GM18868 (cell line): ENCODE results near the gene RBMS3.

Source experiments
- ATAC-seq: cut with Tn5 transposase; IDR thresholded peaks from one replicate; pipeline ENCODE4 v1.9.1; 2021; ENCODE audit warnings: mild to moderate bottlenecking, moderate library complexity; ENCODE audit not compliant: unreplicated experiment

The RBMS3 gene

DNA sequence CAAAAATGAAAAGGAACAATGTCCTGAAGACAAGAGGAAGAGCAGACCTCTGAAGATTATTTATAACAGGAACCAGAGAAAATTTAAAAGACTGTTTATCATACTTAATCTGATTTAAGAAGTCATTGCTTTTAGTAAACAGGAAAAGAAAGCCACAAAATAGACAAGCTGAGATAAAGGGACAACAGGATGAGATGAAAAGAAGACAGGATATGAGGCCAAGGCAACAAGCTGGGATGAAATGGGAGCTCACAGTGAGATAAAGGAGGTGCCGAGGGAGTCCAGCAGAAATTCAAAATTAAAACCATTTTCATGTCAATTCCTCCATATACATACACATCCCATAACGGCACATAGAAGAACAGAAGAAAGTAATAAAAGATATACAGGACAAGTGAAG lies 277.0 kb downstream of the RBMS3 start:
- no peak for ATAC-seq

GRCh38 chr3:29559741-29560465 lies 279.0 kb downstream of the RBMS3 start:
- ATAC-seq: no peak

DNA sequence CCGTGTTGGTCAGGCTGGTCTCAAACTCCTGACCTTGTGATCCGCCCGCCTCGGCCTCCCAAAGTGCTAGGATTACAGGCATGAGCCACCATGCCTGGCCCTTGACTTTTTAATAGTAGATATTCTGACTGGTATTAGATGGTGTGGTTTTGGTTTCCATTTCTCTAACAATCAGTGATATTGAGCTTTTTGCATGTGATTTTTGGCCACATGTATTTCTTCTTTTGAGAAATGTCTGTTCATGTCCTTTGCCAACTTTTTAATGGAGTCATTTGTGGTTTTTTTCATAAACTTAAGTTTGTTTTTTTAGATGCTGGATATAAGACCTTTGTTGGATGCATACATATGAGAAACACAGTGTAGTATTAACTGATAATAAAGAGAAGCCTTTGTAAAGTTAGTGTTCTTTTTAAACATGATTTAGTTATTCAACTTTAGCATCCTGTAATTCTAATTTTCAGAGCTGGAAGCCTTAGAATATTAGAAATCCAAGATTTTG lies 280.8 kb downstream of the RBMS3 start:
- no peak for ATAC-seq

DNA sequence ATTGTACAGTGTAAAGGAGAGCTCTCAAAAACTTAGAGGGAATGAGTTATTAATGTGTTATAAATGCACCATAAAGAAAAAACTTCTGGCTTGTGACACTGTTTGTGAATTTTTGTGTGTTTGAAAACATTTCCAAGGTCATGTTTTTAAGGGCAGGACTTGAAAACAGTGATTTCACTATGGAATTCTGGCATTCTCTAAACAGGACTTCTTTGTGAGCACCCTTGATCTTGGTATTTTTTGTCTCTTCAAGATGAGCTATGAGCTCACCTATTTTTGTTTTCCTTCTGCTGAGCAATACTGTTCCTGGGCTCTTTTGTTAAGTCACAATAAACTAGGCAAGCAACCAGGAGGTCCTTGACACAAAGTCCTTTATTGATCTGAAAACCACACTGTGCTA lies 284.4 kb downstream of the RBMS3 start:
- no peak for ATAC-seq

GRCh38 chr3:29567501-29567900 lies 286.6 kb downstream of the RBMS3 start:
- no peak for ATAC-seq

- ATAC-seq: no peak
These were observed 287.5 kb downstream of the RBMS3 start for GRCh38 chr3:29568355-29568754.

DNA sequence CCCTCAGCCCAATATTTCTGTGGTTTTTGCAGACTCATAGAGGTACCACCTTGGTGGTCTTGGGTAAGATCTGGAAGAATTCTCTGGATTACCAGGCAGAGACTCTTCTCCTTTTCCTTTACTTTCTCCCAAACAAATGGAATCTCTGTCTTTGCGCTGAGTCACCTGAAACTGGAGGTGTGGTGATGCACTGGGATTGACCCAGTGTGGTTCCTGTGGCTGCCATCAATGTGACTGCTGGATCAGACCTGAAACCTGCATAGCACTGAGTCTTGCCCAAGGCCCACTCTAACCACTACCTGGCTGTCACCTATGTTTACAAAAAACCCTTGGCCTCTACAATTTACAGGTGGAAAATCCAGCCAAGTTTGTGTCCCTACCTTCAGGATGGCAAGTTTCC lies 295.3 kb downstream of the RBMS3 start:
- no peak for ATAC-seq

GRCh38 chr3:29576675-29577074 lies 295.8 kb downstream of the RBMS3 start:
- ATAC-seq: no peak

DNA sequence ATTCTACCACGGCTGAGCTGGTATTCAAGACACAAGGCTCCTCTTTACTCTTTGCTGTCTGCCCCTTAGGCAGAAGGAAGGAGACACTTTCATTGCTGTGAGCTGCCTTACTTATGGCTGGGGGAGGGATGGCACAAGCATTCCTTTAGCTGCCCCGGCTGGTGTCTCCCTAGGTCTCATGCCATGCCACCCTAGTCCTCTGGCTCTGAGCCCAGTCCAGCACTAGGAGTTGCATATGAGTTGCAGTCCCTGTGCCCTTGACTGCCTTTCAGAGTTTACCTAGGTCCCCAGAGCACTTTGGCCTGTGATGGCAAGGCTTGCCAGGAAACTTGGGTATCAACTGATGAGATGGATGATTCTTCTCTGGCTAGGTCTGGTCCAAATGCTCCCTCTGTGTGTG lies 296.4 kb downstream of the RBMS3 start:
- no peak for ATAC-seq

GRCh38 chr3:29581311-29581710 lies 300.4 kb downstream of the RBMS3 start:
- ATAC-seq: no peak

DNA sequence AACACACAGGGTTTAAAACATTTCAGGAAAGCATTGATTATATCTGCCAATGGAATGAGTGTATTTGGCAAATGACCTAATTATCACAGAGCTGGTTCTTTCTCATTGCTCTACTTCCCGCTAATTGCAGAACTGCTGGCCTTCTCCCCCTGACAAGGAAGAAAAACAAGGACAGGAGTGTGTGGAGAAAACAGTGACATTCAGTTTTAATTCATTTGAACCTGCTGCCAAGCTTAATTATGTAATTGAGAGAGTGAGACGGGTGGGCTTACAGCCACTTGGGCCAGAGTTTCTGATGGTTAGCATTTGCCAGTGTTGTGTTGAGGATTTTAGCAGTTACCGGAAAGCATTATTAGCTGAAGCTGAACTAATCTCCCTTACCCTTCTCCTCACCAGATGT lies 301.4 kb downstream of the RBMS3 start:
- ATAC-seq: no peak

DNA sequence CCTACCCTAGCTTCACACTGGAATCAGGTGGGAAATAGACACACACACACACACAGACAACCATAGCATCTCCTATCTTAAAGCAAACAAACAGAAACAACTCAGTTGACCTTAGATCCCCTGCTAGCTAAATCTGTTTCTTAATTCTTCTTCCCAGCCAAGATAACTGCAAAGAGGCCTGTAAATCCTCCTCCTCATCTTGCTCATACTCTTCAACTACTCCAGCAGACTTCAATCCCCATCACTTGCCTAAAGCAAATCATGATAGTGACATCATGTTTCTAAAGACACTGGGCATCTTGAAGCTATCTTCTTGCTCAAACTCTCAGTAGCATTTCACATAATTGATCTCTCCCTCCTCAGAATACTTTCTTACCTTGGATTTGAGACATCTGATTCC lies 303.0 kb downstream of the RBMS3 start:
- no peak for ATAC-seq

DNA sequence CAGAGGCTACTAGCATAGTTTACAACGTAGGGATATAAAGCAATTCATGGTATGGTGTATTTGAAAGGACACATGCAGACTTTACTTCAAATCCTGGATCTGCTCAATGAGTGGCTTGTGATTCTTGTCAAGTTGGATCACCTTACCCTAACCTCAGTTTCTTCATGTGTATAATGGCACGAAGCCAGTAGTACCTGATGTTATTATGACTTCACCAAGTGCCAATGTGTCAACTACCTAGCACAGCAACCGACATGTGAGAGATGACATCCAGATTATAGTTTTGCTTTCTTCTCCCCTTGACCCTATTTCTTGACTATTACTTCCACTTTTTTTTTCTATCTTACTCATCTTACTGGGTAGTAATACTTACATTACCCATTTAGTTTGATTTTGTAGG lies 304.5 kb downstream of the RBMS3 start:
- no peak for ATAC-seq

- ATAC-seq: no peak
These were observed 306.5 kb downstream of the RBMS3 start for GRCh38 chr3:29587340-29587739.

GRCh38 chr3:29590012-29590411 lies 309.1 kb downstream of the RBMS3 start:
- ATAC-seq: no peak

GRCh38 chr3:29590461-29590860 lies 309.6 kb downstream of the RBMS3 start:
- ATAC-seq: no peak

- ATAC-seq: no peak
These were observed 310.7 kb downstream of the RBMS3 start for GRCh38 chr3:29591579-29591978.

DNA sequence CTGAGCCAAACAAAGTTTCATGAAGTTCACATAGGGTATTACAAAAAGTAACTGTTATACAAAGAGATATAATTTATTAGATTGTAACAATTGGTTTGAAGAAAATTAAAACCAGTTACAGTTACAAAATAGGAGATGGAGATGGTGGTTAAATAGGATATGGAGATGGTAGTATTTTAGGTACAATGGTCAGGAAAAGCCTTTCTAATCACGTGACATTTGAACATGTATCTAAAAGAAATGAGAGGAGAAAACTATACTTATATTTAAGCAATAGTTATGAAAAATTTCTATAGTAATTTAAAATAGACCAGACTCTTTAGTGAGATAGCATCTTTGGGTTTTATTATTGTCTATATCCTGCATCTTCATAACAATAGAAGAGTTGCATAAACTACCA lies 312.9 kb downstream of the RBMS3 start:
- ATAC-seq: no peak

DNA sequence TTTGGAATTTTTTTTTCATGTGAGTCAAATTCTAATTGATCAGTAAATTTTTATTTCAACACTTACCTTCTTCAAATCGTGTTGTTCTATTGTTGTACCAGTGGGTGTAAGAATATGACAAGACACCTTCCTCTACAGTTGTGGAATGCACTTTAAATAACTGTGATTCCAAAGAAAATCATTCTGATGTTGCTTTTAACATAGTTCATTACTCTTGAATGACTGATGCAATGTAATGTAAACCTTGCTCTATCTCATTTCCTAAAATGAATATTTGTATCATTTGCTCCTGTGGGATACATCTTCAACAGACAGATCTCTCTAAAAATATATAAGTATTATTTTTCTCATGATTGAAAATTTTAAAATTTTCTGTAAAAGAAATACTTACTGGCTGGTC lies 313.4 kb downstream of the RBMS3 start:
- ATAC-seq: no peak

DNA sequence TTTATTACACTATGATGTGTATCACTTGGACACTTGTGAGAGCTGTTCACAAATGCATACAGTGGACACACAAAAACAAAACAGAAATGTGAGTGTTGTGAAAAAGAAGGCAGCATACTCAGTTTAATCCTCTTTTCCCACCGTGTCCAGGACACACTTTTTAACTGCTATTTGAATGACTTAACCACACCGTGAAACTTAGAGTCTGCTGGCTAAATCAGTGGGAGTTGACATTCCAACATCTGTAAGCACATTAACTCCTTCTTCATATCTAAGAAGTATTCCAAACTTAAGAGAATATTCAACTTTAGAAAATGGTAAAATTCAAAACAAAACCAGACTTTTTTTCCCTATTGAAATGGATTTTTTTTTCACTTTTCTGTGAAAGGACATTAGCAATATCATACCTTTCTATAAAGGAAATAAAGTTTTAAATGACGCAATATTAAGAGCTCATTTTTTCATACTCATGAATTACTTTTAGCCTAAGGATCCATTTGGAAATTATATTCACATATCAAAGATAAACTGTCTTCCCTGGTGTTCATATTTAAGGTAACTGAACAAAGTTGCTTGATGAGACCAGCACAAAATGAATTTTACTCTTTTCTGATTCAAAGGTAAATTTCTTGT lies 316.6 kb downstream of the RBMS3 start:
- ATAC-seq: no peak

- ATAC-seq: no peak
These were observed 321.2 kb downstream of the RBMS3 start for GRCh38 chr3:29601861-29602585.

GRCh38 chr3:29605845-29606244 lies 325.0 kb downstream of the RBMS3 start:
- no peak for ATAC-seq
